CD4-positive, CD25-positive, alpha-beta regulatory T cell (primary cell): Measurements from ENCODE around the gene CCDC174. TPM values are rescaled to one million over a fixed set of nuclear protein-coding genes. Genes with fewer than 3 reads are reported as not detected.

Source experiments
- ATAC-seq, 2 donors: fragments of 150-1000 bp; cut with Tn5 transposase; one replicate each; pipeline ENCODE4 v1.10.0; 2021; ENCODE audit warnings: low read depth in 2 of 2, moderate number of reproducible peaks in 2 of 2, moderate library complexity in 1 of 2
- DNase-seq, 3 donors: peaks; one replicate each; pipeline versions ENCODE4 v3.0.0 to v3.0.0-alpha.2; 2012 to 2022; ENCODE audit warnings: mixed read lengths in 1 of 3
- H3K27ac ChIP-seq: one replicate; pipeline ENCODE4 v1.7.0; 2013; ENCODE audit warnings: mild to moderate bottlenecking, low read length; ENCODE audit not compliant: insufficient read depth, poor library complexity, severe bottlenecking
- H3K27me3 ChIP-seq: one replicate; pipeline ENCODE4 v1.7.0; 2013; ENCODE audit warnings: low read length; ENCODE audit not compliant: control insufficient read depth, insufficient read depth
- H3K36me3 ChIP-seq: one replicate; pipeline ENCODE4 v1.7.0; 2013; ENCODE audit warnings: mild to moderate bottlenecking, low read length, moderate library complexity; ENCODE audit not compliant: control insufficient read depth, insufficient read depth
- H3K4me1 ChIP-seq: 2 replicates; pipeline ENCODE4 v1.7.0; 2013; ENCODE audit warnings: mild to moderate bottlenecking, low read length; ENCODE audit not compliant: insufficient read depth, control insufficient read depth, poor library complexity, severe bottlenecking
- H3K4me3 ChIP-seq: one replicate; pipeline ENCODE4 v1.7.0; 2013; ENCODE audit warnings: low read depth, mild to moderate bottlenecking, low read length, moderate library complexity
- H3K9me3 ChIP-seq, 2 experiments: 1 replicate in 1 of 2; 2 replicates in 1 of 2; pipeline ENCODE4 v1.7.0; 2013; ENCODE audit warnings: low read length in 2 of 2, mild to moderate bottlenecking in 1 of 2, moderate library complexity in 1 of 2; ENCODE audit not compliant: control insufficient read depth in 2 of 2
- H3K27ac Mint-ChIP-seq, 3 donors: one replicate each; pipeline ENCODE4 v1.8.0; 2020 to 2022; ENCODE audit warnings: mild to moderate bottlenecking in 3 of 3, mixed read lengths in 3 of 3, moderate library complexity in 2 of 3
- H3K27me3 Mint-ChIP-seq: one replicate; pipeline ENCODE4 v1.8.0; 2022; ENCODE audit warnings: mild to moderate bottlenecking, mixed read lengths
- H3K36me3 Mint-ChIP-seq: one replicate; pipeline ENCODE4 v1.8.0; 2020; ENCODE audit warnings: mixed read lengths
- H3K4me1 Mint-ChIP-seq, 4 donors: one replicate each; pipeline ENCODE4 v1.8.0; 2020 to 2022; ENCODE audit warnings: mixed read lengths in 4 of 4, mild to moderate bottlenecking in 1 of 4
- H3K4me3 Mint-ChIP-seq, 4 donors: one replicate each; pipeline ENCODE4 v1.8.0; 2020 to 2022; ENCODE audit warnings: mild to moderate bottlenecking in 4 of 4, mixed read lengths in 4 of 4, moderate library complexity in 3 of 4
- H3K9me3 Mint-ChIP-seq, 7 donors: one replicate each; pipeline ENCODE4 v1.8.0; 2020 to 2022; ENCODE audit warnings: mixed read lengths in 7 of 7, mild to moderate bottlenecking in 3 of 7, moderate library complexity in 2 of 7
- polyA plus RNA-seq, 4 donors: library from polyadenylated mRNA; unstranded; fragments of 300-500 nt; fragmentation: Illumina TruSeq; gene quantifications; one replicate each; pipeline ENCODE4 v1.2.3, GENCODE V29; 2021
- total RNA-seq: library from RNA; stranded (reverse); gene quantifications from one replicate; pipeline ENCODE4 v1.2.3, GENCODE V29; 2022

The CCDC174 gene
- 55.7 TPM for total RNA-seq
- polyA plus RNA-seq, result 10 to 100 TPM; 16.3 to 26.1 (median 19.3) TPM

DNA sequence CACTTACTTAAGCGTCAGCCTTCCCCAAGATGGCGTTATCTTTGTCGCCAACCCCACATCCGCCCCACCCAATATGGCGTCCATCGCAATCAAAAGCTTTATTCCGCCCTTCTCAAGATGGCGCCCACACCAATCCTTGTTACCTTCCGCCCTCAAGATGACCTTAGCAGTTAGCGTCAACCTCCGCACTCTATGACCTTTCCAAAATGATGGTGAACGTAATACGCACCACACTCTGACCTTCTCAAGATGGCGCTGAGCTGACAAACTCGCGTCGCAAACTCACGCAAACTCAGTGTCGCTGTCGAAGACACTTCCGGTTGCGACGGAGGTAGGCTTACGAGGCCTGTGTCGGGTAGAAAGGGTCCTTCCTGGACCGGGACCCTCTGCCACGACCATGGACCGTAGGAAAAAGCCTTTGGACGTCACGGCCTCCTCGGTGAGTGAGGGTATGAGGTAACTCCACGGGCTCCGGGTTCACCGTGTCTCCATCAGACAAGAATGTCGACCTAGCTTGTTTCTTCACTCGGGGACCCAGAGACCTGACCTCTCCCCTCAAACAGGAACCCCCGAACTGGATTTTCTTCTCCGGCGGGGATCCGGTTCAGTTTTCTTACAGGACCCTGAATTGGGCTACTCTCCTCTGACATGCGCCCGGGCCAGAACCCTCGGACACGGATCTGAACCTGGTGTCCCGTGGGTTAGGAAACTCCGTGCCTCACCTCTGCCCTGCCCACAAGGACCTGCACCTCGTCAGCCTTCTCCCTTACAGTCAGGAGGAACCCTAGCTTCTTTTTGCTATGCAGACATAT lies at the start of gene CCDC174:
CCDC174 (plus strand) TSS at position 323 of the 812 bp plus-strand sequence; CDS start at position 398, 75 bp downstream.
- peaks cover 4 to 66% (median 23%) of the 10 kb centered on the region in 4 donors for H3K4me1 Mint-ChIP-seq
- H3K4me3 Mint-ChIP-seq, result peak within 1 kb of the TSS; percentile 77 to 97 (median 86)

DNA sequence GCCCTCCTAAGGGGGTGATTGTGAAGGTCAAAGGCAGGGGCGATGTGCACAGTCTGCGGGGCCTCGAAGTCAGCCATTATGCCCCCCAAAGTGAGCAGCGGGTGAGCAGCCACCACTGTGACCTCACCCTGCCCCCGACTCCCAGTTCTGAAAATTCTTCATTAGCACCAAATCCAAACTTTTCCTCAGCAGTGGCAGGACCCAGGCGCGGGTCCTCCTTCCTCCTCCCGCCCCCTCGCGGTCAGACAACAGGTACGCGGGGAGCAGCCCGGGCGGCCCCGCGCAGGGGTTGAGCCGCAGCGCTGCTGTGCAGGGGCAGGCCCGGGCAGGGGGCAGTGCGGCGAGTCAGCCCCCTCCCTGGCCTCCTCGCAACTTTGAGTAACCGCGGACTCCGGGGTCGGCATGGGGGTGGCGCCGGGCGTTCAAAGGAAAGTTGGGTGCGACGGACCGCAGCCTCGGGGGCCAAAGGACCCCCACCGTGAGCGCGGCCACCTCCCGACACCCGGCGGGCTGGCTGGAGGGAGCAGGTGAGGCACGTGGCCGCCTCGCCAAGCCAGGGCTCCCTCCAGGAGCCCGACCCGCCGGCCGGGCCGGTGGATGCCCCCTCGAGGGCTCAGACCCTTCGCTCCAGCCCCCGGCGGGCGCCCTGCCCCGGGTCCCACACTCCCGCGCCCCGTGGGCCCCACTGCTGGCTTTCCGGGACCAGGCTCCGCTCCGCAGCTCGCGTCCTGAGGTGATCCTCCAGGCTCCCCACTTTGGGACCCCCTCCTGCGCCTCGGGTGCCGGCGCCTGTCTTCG lies 49.4 kb upstream of the CCDC174 start:
- Histone ChIP-seq H3K27ac (no peak overlapping the region), H3K9me3 (peaks cover 0 to 6% of the 10 kb centered on the region in 2 experiments), H3K4me3 (no peak overlapping the region), H3K36me3 (no peaks in the 10 kb centered on the region), H3K4me1 (no peaks in the 10 kb centered on the region), H3K27me3 (peaks cover 27% of the 10 kb centered on the region)
- Mint-ChIP-seq H3K4me3 (no peak overlapping the region), H3K27me3 (peaks cover 68% of the 10 kb centered on the region), H3K27ac (no peak overlapping the region), H3K9me3 (peaks cover 0 to 12% (median 4%) of the 10 kb centered on the region in 7 donors), H3K4me1 (peaks cover 0 to 3% (median 0%) of the 10 kb centered on the region in 4 donors), H3K36me3 (peaks cover 3% of the 10 kb centered on the region)
- DNase-seq (no peak), ATAC-seq (no peak)

More for the DNA sequence above, at the start of gene CCDC174:
- peak; percentile 98 to 99 for ATAC-seq
- Histone ChIP-seq H3K36me3 (peaks cover 22% of the 10 kb centered on the region), H3K4me1 (peaks cover 24% of the 10 kb centered on the region), H3K27me3 (no peaks in the 10 kb centered on the region), H3K4me3 (peak within 1 kb of the TSS; percentile 96), H3K27ac (peak within 1 kb of the TSS; percentile 99), H3K9me3 (no peaks in the 10 kb centered on the region)
- peak; percentile 93 to 100 (median 97) for DNase-seq
- H3K27ac Mint-ChIP-seq, result peak within 1 kb of the TSS; percentile 99 to 100 (median 100)
- H3K27me3 Mint-ChIP-seq, result no peaks in the 10 kb centered on the region
- H3K9me3 Mint-ChIP-seq, result peaks cover 0 to 2% (median 0%) of the 10 kb centered on the region in 7 donors
- H3K36me3 Mint-ChIP-seq, result peaks cover 17% of the 10 kb centered on the region

GRCh38 chr3:14602804-14603644 lies 48.5 kb upstream of the CCDC174 start:
- H3K4me3 Mint-ChIP-seq, result peak overlapping the region in 1 of 4 donors; percentile 5
- Histone ChIP-seq H3K27ac (no peak overlapping the region), H3K4me3 (no peak overlapping the region), H3K9me3 (peaks cover 0 to 6% of the 10 kb centered on the region in 2 experiments), H3K27me3 (peaks cover 22% of the 10 kb centered on the region), H3K4me1 (no peaks in the 10 kb centered on the region), H3K36me3 (no peaks in the 10 kb centered on the region)
- DNase-seq (no peak), ATAC-seq (no peak)
- H3K4me1 Mint-ChIP-seq, result peaks cover 0 to 3% (median 0%) of the 10 kb centered on the region in 4 donors
- peaks cover 67% of the 10 kb centered on the region for H3K27me3 Mint-ChIP-seq
- H3K9me3 Mint-ChIP-seq, result peaks cover 0 to 11% (median 4%) of the 10 kb centered on the region in 7 donors
- no peak overlapping the region for H3K27ac Mint-ChIP-seq
- peaks cover 3% of the 10 kb centered on the region for H3K36me3 Mint-ChIP-seq

GRCh38 chr3:14605067-14605466 lies 46.5 kb upstream of the CCDC174 start:
- H3K27ac Mint-ChIP-seq, result peak overlapping the region in 1 of 3 donors; percentile 34
- H3K27me3 ChIP-seq, result peaks cover 18% of the 10 kb centered on the region
- H3K4me3 Mint-ChIP-seq, result no peak overlapping the region

GRCh38 chr3:14605744-14606143 lies 45.8 kb upstream of the CCDC174 start:
- Histone ChIP-seq H3K36me3 (no peaks in the 10 kb centered on the region), H3K4me3 (no peak overlapping the region), H3K9me3 (peaks cover 0 to 6% of the 10 kb centered on the region in 2 experiments), H3K4me1 (no peaks in the 10 kb centered on the region), H3K27ac (no peak overlapping the region), H3K27me3 (peaks cover 18% of the 10 kb centered on the region)
- Mint-ChIP-seq H3K4me3 (no peak overlapping the region), H3K4me1 (peaks cover 0 to 3% (median 0%) of the 10 kb centered on the region in 4 donors), H3K36me3 (no peaks in the 10 kb centered on the region), H3K9me3 (peaks cover 0 to 5% (median 1%) of the 10 kb centered on the region in 7 donors), H3K27ac (no peak overlapping the region), H3K27me3 (peaks cover 56% of the 10 kb centered on the region)
- no peak for DNase-seq
- ATAC-seq, result no peak

More at GRCh38 chr3:14605067-14605466, 46.5 kb upstream of the CCDC174 start:
- ATAC-seq, result no peak
- Mint-ChIP-seq H3K4me1 (peaks cover 0 to 3% (median 0%) of the 10 kb centered on the region in 4 donors), H3K9me3 (peaks cover 0 to 5% (median 2%) of the 10 kb centered on the region in 7 donors), H3K27me3 (peaks cover 56% of the 10 kb centered on the region), H3K36me3 (no peaks in the 10 kb centered on the region)
- Histone ChIP-seq H3K27ac (no peak overlapping the region), H3K4me3 (no peak overlapping the region), H3K4me1 (no peaks in the 10 kb centered on the region), H3K9me3 (peaks cover 0 to 6% of the 10 kb centered on the region in 2 experiments), H3K36me3 (no peaks in the 10 kb centered on the region)
- DNase-seq, result no peak

DNA sequence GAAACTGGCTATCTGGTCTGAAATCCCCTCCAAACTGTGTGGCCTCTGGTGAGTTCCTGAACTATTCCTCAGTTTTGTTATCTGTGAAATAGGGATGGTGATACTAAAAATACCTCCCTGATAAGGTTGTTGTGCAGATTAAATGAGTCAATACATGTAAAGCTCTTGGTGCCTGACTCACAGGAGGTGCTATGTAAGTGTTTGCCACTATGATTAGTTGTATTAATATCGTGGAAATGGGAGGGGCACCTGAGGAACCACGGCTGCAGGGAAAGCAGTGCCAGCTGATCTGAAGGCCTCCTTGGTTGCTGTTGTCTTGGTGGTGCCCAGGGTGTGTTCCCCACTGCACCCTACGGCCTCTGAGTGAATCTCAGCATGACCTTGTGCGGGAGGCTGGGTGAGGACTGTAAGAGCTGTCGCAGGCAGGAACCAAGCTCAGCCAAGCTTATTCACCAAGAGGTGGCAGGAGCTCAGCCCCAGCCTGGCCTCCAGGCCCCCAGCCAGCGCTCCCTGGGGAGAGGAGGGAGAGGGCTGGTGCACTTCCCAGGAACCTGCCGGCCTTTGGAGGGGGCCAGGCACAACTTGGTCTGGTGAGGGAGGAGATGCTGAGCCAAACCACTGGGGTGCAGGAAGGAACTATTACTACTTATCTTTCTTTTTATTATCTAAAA lies 44.8 kb upstream of the CCDC174 start:
- Mint-ChIP-seq H3K36me3 (no peaks in the 10 kb centered on the region), H3K9me3 (peaks cover 0 to 5% (median 1%) of the 10 kb centered on the region in 7 donors), H3K27ac (peak overlapping the region in 1 of 3 donors; percentile 43), H3K27me3 (peaks cover 52% of the 10 kb centered on the region), H3K4me1 (peaks cover 0 to 3% (median 0%) of the 10 kb centered on the region in 4 donors), H3K4me3 (no peak overlapping the region)
- H3K4me1 ChIP-seq, result no peaks in the 10 kb centered on the region
- DNase-seq (no peak), ATAC-seq (no peak)
- no peaks in the 10 kb centered on the region for H3K36me3 ChIP-seq
- peaks cover 0 to 6% of the 10 kb centered on the region in 2 experiments for H3K9me3 ChIP-seq
- no peak overlapping the region for H3K4me3 ChIP-seq
- no peak overlapping the region for H3K27ac ChIP-seq
- peaks cover 16% of the 10 kb centered on the region for H3K27me3 ChIP-seq
